Stimulated activated CD4-positive, alpha-beta T cell treated with anti-CD3 and anti-CD28 coated beads, Interleukin-4, amount 100 ng/mL, for 48 hours (primary cell): ENCODE data around the gene SHLD1.

ENCODE experiments used
- DNase-seq, 2 donors: peaks; one replicate each; pipeline ENCODE4 v3.0.0-alpha.2; 2020; ENCODE audit warnings: low read depth in 2 of 2

SHLD1 gene

DNA sequence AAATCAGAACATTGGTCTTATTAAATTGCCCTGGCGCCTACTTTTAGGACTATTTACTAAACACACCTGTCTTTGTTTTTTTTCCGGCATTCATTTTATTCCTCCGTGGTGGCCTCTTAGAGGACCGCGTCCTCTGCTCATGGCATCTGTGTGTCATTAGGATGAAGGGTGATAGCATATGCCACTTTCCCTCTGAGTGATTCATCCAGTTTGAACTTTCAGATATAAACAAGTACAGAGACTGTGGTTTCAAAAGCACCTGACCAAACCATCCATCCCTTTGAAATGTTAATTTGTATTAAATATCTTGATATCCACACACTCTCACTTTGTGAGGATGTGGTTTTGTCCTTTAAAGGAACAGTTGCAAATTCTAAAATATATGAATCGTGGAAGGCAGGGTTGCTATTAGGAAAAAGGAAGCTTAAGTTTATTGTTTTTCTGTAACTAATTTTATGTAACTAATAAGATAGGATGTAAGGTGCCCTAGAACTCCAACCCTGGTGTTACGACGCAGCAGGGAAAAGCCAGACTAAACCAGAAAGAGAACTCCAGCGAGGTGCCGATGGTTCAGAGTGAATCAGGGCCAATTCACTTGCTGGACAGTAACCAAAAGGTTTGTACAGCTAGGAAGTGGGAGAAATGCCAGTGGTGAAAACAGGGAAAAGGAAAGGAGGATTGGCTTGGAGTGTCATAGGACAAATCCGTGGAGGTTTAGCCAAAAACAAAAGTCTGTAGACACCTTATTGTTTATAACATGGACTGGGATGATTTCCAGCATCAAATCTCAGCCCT, 98.7 kb downstream of the SHLD1 start:
- DNase-seq: no peak

DNA sequence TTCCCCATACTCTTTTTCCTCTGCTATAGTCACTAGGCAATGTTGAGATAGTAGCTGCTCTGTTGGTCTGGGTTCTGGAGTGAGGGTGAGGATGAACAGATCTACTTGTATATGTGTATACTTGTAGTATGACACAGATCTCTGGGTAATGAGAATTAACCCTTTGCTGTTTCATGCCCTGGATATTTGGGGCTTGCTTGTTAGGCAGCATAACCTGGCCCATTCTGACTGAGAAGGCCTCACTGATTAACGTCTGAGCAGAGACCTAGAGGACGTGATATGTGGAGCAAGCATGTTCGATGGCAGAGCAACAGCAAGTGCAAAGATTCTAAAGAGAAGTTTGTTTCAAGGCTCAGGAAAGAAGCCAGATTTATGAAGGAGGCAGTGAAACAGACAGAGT, 105.7 kb downstream of the SHLD1 start:
- DNase-seq: no peak

DNA sequence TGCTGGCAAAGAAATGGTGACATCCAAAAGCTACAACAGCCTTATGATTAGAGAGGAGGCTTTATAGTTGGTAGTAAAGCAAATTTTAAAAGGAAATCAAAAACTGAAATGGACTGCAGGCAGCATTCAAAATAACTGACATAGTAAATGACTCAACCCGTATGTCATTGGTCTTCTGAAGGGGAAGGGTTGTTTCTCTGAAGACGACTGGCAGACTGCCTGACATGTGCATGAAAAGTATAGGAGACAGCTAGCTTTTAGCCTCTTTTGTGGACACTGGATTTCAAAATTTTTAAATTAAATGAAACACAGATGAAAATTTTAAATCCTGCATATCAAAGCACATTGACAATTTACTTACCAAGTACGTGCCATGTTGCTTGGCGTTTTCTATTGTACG, 109.4 kb downstream of the SHLD1 start:
- DNase-seq: no peak

DNA sequence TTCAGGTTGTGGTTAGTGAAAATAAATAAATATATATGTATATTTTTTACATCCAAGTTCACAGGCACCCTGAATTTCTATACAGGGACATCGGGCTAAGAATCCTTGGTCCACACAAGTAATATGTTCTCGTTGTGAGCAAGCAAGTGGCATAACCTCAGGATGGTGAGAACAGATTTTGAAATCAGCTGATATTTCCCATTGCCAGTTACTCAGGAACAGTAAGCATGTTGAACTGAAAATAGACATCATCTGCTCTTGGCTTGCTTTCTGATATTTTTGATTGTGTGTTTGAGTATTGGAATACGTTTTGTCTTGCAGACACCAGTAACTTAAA, 112.5 kb downstream of the SHLD1 start:
- DNase-seq: no peak

DNA sequence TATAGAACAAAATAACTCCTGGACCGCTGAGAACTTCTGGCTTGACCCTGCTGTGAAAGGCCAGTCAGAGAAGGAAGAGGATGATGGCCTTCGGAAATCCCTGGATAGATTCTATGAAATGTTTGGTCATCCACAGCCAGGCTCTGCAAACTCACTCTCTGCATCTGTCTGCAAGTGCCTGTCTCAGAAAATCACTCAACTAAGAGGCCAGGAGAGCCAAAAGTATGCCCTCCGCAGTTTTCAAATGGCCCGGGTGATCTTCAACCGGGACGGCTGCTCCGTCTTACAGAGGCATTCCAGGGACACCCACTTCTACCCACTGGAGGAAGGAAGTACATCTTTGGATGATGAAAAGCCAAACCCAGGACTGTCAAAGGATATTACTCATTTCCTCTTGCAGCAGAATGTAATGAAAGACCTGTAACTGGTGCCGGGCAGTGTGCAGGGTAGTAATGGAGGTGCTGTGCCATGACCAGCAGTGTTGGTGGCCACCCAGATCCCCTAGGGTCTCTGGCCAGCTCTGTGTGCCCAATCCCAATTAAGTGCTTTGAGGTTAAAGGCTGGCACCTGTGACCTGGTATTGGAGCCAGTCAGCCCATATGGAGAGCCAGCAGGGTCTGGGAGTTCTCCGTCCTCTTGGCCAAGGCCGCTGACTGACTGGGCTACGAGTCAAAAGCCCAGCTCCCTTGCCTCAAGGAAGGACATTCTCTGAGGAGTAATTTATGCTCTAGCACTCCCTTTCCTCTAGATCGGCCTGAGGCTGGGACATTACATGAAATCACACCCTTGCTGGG, 113.0 kb downstream of the SHLD1 start:
- no peak for DNase-seq

DNA sequence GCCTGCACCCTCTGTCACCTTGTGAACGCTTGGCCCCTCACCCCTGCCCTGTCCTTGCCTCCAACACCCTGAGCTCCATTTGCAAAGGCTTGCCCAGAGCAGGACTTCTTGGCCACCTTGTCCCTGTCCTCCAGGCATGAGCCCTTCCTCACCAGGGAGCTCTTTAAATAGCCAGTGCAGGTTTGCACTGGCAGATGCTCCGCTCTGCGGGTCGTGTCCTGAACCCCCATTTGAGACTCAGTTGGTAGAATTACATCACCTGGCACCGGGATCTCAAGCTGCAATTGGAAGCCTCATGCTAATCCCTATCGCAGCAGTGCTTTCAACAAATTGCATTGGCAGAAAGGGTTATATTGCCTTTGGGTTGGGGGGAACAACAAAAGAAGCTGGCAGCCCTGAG, 114.2 kb downstream of the SHLD1 start:
- no peak for DNase-seq

DNA sequence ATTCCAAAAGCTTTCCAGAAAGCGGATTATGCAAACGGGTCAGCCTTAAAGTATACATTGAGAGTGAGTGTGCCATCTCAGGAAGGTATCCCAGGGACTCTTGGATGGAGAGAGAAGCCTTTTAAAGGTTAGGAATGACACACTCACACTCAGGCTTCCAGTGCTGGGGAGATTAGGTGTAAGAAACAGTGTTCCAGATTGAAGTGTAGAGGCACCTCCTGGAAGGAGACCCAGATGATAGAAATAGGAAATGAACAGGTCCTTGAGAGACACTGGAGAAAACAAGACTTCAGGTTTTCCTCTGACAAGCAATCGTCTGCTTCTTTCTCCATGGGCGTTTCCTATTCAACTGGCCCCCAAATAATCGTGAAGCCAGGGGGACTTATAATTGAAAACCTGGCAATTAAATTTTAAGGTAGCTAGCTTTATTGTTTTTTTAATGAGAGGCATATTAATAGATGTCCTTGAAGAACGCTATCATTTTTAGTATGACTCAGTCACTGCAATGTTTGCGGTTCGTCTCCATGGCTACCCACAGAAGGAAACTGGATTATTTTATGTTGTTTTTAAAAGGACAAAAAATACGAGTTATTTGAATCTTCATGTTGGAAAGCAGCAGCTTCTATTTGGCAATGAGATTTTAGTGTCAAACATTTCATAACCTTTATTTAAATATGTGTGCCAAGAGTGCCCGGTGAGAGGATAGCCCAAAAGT, 114.8 kb downstream of the SHLD1 start:
- DNase-seq: no peak

DNA sequence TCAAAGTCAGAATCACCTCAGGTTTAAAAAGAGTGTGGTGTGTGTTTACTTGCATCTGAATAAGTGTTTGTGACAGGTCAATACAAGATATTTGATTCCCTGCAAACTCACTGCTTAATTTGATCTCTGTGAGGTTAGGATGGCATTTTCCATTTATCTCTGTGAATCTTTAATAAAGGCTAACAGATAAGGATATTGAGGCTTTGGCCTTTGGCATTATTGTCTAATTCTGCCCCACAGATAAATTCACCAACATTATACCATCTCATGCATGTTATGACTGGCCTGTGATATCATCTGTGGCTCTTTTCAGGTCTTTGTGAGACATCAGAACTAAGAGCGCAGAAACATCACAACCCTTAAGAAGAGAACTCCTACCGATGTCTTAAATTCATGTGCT, 115.4 kb downstream of the SHLD1 start:
- no peak for DNase-seq

DNA sequence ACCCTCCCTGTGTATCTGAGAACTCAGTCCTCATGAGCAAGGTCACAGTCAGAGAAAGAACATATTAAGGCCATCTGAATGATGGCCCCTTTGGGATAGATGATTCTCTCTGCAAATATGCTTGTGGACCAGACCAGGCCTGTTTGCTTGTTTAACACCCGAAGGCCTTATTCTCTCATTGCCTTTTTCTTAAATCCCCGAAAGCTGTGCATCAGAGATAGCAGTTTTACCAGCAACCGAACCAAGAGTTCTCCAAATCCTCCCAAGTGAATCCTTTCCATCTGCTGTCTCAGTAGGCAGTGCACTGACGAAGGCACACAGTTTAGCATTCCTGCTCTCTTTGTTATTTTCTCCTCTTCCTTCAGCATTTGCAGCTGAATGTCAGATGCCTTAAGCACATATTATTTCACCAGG, 120.4 kb downstream of the SHLD1 start:
- DNase-seq: no peak

DNA sequence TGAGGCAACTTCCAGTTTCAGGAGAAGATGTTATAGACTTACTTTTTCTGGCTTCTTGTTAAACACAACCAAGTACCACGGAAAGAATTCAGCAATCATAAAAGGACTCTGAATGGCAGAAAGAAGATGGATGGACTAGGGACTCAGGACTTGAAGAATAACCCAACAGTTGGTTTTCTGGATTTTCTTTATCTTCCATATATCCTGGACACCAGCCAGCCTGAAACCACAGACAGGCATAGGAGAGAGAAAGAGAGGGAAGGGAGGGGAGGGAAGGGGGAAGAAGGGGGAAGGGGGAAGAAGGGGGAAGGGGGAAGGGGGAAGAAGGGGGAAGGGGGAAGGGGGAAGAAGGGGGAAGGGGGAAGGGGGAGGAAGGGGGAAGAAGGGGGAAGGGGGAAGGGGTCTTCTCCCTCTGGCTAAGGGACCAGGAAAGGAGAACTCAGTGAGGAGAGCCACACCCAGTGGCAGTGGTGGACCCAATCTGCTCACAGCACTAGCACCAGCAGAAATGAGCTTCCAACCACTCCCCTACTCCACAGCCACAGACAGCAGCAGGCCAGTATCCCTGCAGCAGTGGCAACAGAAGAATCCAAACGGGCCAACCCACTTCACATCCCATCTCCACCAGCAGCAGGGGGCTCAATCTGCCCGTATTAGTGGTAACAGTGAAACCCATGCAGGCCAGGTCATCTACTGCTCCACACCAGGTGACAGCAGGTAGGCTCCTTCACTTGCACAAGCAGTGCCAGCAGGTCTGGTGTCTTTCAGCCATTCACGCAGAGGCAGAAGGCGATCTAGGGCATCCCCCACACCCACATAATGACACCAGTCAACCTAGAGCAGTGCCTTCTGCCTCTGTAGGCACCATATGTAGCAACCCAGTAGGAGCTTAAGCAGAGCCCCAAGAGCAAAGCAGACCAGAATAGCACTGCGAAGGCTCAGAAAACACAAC, 121.5 kb downstream of the SHLD1 start:
- no peak for DNase-seq

DNA sequence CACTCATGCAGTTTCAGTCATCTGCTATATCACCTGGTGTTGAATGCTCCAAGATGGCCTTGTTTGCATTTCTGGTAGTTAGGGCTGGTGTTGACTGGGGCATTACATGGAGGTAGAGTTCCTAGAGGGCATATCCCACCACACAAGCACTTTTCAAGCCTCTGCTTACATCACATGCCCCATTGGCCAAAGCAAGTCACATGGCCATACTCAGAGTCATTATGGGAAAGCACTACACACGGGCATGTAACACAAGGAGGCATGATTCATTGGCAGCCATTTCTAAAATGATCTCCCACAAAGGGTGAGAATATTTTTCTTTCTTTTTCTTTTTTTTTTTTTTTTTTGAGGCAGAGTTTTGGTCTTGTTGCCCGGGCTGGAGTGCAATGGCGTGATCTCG, 126.9 kb downstream of the SHLD1 start:
- DNase-seq: no peak

DNA sequence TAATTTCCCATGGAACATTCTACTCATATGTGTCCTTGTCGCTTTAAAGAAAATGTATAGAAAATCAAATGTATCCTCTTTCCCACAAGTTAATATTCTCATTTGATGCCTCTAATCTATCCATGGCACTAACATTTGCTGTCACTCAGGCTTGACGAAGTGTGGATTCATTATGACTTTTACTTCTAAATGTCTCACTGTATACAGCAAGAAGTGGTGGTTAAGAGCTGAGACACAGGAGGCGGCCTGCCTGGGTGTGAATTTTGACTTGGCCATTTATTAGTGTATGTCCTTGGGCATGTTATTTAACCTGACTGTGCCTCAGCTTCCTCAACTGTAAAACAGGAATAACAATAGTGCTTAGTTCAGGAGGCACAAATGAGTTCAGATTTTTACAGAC, 130.1 kb downstream of the SHLD1 start:
- DNase-seq: no peak

DNA sequence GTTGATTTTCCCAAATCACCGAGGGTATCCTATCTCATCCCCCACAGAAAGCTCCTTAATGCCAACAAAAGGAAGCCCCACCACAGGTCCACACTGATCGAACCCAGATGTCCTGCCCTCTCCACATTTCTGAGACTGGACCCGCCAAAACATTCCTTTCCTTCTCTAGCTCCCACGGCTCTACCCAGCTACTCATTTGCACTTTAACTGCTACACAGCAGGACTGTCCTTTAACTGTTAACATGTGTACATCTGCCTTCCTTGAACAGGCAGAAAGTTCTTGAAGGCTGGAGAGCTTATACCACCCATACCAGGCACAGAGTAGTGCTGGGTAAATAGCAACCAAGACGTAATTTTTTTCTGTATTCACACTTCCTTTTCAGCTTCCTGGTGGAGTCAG, 131.5 kb downstream of the SHLD1 start:
- DNase-seq: no peak

DNA sequence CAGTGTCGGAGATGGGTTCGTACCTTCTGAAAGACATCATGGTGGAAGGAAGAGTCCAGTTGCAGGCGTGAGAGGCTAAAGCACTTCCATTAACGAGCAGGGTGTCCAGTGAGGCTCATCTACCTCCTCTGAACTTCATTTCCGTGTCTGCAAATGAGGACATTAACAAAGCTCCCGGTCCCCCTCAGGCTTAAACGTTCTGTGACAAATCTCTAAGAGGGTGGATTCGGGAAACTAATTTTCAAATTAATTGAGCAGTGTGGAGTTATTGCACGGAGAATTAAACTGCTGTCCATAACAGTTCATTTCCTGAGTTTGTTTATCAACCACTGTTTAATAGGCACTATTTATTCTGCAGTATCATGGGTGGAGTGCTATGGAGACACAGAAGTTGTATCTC, 132.0 kb downstream of the SHLD1 start:
- no peak for DNase-seq

DNA sequence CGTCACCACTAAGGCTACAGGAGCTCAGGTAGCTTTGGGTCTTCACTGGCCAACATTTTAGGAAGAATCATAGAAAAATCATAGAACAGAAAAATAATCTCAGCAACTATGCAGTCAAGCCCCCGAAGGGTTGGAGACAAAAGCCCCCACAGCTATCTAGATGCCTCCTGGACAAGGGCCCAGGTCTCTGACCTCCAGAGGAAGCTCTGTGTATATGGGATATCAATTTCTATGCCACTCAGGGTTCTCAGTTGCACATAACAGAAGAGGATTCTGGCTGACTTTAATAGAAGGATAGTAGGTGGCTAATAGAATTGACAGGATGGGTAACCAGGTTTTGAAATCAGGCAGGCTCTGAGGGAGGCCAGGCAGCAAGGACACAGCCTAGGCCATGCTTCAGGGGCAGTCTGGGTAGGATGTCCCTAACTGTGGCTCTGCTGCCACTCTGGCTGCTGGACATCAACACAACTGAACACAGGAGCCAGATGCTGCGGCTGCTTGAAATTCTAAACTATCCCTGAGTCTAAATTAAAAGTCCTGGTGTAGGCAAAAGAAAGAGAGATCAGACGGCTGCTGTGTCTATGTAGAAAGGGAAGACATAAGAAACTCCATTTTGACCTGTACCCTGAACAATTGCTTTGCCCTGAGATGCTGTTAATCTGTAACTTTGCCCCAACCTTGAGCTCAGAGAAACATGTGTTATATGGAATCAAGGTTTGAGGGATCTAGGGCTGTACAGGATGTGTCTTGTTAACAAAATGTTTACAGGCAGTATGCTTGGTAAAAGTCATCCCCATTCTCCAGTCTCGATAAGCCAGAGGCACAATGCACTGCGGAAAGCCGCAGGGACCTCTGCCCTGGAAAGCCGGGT, 134.5 kb downstream of the SHLD1 start:
- DNase-seq: no peak

DNA sequence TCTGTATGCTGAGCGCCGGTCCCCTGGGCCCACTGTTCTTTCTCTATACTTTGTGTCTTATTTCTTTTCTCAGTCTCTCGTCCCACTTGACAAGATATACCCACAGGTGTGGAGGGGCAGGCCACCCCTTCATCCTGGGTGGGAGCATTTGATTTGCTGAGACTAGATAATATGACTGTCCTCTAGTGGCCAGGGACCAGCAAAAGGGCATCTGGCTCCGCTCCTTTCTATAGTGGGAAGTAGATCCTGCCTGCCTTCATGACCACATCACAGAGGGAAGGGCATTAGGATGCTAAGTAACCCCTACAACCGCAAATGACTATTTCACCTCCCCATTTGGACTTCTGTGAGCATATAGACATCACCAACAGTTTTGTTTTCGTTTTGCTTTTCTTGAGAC, 135.7 kb downstream of the SHLD1 start:
- DNase-seq: no peak

DNA sequence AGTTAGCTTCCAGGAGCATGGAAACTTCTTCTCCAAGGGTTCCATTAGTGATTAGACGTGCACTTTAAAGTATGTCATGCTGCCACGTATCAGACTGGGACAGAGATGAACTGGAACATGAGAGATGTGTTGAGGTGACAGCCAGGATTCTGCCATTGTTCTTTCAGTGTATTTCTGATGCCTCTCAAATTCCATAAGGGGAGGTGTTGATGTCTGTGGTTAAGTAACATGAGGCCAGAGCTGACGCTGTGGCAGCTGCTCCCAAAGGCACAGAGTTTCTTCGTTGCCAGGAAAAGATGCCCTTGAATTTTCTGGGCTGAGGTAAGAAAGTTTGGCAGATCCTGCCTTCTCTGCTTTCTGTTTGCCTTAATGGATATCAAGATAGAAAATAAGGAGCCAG, 136.6 kb downstream of the SHLD1 start:
- DNase-seq: no peak

DNA sequence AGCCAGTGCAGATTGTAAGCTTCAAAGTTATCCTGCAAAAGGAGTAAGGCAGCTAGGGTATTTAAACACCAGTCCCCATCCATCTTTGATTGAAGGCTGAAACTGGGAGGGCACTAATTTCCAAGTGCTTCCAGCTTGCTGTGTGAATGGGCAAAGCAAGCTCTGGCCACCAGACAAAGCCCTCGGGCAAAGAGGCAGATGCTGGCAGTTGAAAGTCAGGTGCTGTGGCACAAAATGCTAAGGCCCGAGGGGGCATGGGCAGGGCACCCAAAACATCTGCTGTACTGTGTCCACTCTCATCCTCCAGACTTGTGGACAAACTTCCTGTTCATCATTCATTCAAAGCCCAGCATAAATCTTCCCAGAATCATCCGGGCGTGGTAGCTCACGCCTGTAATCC, 137.2 kb downstream of the SHLD1 start:
- no peak for DNase-seq

DNA sequence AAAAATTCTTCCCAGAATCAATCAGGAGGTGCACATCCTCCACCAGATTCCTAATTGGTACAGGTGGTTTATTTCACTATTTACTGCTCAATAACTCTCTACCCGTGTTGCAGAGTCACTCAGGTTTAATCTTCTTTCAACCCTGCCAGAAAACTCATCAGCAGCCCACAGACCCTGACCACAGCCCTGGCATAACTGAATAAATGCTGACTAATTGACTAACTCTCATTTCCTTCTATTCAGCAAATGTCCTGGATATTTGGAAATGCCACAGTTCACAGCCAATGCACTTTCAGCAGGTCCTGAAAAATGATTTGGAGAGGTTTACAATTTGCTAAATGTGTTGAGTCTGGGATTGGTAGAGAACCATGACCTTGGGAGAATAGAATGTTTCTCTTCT, 137.8 kb downstream of the SHLD1 start:
- DNase-seq: no peak

DNA sequence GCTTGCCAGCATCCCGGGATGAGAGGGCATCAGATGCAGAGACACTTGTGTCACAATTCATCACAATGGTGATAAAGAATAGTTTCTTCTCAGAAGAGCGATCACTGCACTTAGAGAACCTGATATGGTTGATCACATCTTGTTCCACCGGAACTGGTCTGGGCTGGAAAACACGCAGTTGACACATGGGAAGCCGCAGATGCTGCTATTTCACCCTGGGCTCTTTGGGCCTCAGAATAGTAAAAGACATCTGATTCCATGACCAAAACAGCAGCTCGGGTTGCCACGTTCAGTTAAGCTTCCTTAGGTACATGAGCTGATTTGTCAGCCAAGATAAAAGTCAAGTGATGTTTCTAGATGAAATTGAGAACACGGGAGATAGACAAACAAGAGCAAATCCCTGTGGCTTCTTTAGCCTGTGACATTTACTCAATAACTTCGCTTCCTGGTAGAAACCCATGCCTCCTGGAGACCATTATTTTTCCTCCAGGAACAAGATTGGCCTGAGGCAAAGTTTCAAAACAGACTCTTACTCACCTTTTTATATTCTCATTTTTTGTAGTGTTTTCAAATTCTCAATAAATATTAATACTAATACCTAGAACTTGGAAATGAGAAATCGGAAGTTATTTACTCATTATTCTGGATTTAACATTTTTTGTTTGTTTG, 140.7 kb downstream of the SHLD1 start:
- DNase-seq: no peak
